Endometrial microvascular endothelial cells (primary cell): ENCODE results near the gene NR2E1. TPM values are rescaled to one million over a fixed set of nuclear protein-coding genes. Genes with fewer than 3 reads are reported as not detected.

Experiments used
- in situ Hi-C: cut with HindIII; loops from 2 replicates; pipeline ENCODE4 v1.10.0; 2017; ENCODE audit warnings: low sequenced_read_pairs, low pct_unique_long_range_greater_than_20kb; ENCODE audit errors: inconsistent ontology term
- total RNA-seq: library from RNA; depleted of rRNA; stranded (reverse); fragments of >200 nt; gene quantifications from one replicate; pipeline ENCODE4 v1.2.3, GENCODE V29; 2015; ENCODE audit errors: inconsistent ontology term

Gene NR2E1
- total RNA-seq, 1 donor from 2014 or later = not detected

DNA sequence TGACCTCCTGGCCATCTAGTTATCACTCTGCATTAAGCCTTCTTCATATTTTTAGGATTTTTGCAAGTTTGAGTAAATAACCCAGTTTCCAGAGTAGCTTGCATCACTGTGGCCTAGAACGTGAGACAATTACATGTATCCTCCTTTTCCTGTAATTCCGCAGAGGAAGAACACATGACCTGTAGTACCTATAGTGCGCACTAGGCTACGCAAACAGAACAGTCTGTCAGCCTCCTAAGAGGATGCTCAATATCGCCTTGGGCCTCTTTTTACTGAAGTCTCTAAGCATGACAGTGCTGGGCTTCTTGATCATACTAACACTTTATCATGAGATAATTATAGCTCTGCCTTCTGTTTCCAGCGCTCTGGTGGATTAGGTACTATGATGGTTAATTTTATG is 20.2 kb upstream of the NR2E1 start:
- in situ Hi-C loops = no loop called here

DNA sequence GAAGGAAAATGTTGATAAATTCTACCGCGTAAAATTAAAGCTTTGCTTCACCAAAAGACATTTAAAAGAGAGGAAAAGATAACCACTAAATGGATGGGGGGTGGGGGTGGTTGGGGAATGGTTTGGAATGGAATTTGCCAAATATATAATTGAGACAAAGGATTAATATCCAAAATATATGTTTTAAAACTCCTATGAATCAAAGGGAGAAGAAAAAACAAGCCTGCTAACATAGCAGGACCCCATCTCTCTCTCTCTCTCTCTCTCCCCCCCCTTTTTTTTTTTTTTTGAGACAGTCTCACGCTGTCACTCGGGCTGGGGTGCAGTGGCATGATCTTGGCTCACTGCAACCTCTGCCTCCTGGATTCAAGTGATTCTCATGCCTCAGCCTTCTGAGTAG is 13.4 kb upstream of the NR2E1 start:
- in situ Hi-C loops = no loop called here

DNA sequence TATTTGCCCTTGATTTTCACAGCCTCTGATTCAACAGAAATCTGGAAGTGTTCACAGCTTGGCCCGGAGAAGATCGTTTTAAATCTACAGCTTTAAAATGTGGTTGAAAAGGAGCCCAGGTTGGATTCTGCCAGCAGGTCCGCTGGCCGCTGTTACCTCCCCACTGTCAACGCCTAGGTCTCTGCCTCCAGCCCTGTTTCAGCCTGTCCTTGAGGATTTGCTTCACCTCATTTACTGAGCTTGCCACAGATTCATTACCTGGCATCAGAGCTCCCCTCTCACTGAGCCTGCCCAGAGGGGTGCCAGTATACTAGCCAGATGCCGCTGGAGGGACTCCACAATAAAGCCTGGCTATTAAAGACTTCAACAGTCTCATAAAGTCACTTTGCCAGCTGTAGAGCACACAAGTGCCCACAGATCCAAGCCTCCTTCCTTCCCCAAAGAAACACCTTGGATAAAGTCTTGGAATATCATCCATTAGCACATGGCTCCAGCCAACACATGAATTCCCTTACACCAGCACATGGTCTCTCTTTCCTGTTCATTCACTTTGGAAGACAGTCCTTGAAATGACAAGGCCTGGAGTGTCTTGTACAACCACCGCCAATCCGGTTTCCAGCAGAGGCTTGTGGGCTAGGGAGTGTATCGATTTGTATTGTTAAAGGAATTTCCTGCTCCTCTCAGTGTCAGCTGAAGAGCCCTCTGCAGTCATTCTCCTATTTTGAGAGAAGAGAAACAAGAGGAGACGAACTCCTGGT is 9.5 kb upstream of the NR2E1 start:
- in situ Hi-C loops = no loop called here

DNA sequence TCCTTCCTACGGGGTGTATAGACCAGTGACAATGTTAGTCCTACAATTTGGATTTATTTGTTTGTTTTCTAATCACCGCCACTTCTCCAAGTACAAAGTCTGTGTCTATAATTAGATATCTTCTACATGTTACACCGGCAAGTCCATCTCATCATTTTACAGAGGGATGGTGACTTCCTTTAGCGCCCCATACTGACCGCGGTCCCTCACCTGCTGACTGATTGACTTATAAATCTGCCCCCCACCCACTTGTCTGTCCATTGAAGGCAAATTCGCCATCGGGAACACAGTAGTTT is 8.9 kb upstream of the NR2E1 start:
- in situ Hi-C loops = no loop called here

DNA sequence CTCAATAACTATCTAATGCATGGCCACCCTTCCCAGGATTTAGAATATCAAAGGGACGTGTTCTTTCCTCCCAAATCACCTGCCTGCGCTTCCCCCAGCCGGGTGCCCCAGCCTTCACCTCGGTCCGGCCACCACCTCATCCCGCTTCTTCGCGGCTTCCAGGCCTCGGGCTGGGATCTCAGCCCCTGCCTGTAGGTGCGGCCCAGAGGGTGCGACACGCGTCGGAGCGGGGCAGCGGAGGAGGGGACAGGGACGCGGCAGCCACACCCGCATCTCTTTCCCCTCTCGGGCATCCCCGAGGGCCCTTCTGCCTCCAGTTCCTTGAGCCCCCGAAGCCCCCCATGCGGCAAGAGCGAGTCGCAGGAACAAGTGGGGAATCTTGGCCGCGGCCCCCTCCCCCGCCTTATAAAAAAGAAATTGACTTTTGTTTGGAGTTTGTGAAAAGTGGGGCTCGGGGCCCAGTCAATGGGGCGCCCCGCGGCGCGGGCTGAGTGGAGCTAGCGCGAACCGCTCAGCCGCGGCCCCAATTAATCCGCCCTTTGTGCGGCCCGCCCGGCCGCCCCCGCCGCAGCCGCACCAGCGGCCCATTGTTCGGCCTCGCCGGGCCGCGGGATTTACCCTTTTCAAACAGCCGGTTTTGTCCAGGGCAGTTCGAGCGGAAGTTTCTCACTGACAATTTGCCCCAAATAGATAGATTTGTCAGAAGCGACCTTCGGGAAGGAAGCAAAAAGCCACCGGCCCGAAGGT is 8.4 kb upstream of the NR2E1 start:
- in situ Hi-C loops = no loop called here

DNA sequence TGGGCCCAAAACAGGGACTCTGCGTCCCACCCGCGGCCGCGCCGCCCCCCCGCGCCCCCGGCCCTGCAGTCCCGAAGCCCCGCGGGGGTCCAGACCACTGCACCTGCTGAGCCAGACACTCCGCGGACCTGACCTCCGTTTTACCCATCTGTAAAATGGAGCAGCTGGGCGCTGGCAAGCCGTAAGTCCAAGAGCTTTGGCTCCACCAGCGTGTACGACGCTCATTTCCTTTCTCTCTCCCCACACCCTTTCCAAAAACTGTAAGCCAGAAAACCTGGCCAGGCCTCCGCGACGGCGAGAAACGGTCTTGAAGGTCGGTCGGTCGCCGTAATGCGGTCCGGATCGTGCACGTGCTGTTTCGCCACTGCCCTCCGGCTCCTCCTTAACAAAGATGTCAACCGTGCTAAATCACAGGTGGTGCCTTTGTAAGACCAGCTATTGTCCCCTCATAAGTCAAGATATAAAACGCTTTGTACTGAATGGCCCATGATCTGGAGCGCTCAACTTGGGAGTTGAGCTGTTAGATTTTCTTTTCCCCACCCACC is 7.8 kb upstream of the NR2E1 start:
- in situ Hi-C loops = no loop called here

DNA sequence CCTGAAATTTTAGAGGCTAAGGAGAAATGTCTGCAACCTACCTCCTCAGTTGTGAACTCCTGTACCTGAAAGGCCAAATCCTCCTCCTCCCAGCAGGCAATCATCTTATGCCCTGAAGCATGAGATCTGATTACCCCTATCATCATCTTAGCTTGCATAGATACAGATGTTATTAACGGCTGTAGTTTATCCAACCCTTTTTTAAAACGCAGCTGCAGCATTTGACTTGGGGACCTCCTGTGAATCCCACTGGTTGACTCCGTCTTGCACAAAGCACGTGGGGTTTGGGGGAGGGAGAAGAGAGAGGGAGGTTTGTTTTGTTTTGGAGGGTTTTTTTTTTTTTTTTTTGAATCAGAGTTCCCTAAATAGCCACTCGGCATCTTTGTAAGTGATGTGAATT is 5.8 kb upstream of the NR2E1 start:
- in situ Hi-C loops = no loop called here

DNA sequence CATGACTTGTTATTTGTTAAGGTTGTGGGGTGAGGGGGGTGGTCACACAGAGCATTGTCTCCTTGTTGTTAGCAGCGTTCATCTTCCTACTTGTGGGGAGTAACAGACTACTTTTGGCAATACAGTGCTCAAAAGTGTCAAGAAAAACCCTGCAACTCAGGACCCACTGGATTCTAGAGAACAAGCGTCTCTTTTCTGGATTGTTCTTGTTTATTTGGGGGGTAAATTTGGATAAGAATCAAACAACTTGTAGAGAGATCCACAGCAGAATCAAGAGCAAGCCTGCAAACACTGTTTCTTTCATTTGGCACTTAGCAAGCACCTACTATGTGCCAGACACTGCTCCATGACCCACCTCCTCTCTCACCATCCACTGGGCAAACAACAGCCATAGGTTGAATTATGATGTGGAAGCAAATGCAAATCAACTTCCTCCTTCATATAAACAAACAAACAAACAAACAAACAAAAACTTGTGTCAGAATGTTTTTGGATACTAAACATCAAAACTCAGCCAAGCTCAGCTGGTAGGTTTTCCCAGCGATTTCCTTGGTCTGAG is 4.0 kb upstream of the NR2E1 start:
- in situ Hi-C loops = no loop called here

DNA sequence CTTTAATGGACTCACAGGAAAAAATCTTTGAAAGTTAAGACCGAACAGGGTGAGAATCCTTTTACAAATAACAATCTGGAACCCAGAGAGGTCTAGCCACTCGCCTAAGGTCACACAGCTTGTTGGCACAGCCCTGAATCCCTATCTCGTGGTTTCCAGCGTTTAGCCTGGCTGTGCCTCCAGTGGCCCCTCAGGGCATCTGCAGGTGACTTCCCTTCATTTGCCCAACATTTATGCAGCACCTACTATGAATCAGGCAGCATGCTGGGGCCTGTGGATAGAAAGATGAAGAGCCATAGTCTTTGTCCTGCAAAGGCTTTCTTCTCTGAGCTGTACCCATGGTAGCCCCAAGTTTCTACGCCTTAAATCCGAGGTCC is 2.6 kb upstream of the NR2E1 start:
- in situ Hi-C loops = no loop called here

DNA sequence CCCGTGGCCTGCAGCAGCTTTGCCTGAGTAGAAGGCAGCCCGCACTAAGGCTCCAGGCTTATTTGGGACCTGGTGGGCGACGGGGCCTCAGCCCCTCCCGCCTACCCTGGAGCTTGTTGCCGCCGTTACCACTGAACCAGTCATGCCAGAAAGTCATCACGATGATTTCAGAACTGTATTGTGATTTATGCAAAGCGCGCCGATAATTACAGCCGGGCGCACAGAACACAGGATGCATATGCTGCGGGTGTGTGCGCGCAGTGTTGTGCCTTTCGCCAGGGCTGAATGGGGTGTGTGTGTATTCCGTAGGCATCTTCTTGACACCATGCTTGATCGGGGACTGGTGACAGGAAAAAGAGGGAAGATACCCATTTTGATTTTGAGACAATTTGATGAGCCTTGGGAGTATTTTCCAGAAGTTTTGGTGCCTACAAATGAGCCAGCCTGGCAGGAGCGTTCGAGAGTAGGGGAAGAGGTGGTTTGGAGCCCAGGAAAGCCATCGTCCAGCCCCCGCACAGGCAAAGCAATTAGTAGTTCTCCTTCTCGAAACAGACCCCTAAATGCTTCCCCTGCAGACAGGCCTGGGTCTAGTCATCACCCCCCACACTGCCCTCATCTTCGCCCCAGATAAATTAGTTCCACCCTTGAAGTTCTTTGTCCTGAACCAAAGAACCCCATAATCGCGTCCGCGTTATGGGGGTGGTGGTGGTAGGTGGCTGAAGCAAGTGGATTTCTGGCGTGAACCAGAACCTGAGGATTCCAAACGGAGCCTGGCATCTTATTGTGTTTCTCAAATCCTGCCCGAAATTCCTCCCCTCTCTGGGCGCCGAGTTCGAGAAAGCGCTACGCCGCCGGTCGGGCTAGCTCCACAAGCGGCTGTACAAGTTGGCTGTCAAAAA is 1.9 kb upstream of the NR2E1 start:
- in situ Hi-C loops = no loop called here

DNA sequence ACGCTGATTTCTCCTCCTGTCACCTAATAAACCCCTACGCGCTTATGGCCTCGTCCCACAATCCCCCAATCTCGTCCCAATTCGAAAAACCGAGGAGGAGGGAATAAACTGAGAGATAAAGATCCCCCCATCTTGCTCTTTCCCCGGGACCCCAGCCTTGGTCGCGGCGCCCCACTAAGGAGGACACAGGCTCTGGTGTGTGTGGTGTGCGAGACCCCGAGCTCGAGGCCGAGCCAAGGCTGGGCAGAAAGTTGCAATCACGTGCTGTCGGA is 1.3 kb upstream of the NR2E1 start:
- in situ Hi-C loops = no loop called here

DNA sequence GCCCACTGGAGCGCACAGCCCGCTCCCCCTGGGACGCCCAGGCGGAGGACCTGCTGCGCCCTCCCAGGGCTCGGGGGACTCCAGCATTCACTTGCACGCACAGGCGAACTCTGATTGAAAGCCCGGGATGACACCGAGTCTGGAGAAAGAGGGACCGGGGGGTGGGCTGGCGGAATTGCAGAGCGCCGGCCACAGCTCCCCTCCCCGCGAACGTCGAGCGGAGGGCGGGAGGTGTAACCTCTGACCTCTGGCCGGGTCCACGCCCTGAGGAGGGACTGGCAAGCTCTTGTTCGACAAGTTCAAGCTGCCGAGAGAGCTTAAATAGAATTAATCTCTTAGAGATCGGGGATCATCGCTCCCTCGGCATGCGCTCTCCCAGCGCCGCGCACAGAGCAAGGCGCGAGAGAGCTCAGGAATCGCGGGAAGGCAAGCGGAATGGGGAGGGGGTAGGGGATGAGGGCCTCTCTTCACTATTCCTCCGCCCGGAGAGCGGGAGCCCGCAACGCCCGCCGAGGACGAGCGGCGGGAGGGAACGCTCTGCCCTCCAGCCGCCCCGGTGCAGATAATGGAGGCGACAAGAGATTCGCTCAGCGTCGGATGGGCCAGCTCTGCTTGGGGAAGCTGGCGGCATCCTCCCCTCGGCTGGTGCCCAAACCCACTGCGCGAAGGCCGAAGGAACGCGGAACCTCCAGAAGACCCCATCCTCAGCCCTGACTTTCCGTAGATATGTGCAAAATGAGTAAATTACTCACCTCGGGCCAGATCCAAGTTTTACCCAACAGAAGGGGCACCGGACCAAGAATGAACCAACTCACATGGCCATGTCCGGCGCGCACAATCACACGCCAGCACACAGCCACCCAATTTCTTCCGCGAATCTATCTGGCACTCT is 761 bp upstream of the NR2E1 start:
- in situ Hi-C loops = no loop called here

DNA sequence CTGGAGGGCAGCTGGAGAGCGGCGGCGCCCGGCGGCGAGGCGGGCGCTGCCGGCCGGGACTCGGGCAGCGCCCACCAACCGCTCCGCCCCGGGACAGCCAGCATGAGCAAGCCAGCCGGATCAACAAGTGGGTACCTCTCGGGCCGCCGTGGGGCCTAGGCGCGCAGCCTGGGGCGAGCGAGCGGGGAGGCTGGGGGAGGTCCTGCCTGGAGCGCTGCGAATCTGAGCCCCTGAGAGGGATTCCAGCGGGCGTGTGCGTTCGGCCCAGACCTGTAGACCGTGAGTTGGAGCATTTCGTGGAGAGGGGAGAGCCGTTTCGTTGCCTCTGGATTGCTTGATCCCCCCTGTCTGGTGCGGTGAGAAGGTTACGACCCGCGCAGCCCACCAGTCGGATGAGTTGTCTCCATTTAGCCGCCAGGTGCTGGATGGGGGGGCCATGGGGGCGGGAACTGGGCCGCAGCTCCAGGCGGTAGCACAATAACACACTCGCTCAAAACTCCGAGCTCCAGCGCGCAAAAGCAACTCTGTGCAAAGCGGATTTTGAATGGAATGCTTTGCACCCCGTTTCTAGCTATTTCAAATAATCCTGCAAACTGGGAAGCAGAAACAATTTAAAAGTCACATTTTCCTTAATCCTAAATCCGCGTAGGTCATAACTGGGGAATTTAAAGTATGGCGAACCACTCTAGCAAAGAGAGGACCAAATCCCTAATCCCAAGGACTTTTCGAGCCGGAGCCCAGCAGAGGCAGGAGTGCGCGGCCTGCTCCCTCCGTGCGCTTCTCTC is 1.0 kb downstream of the NR2E1 start:
- in situ Hi-C loops = no loop called here

DNA sequence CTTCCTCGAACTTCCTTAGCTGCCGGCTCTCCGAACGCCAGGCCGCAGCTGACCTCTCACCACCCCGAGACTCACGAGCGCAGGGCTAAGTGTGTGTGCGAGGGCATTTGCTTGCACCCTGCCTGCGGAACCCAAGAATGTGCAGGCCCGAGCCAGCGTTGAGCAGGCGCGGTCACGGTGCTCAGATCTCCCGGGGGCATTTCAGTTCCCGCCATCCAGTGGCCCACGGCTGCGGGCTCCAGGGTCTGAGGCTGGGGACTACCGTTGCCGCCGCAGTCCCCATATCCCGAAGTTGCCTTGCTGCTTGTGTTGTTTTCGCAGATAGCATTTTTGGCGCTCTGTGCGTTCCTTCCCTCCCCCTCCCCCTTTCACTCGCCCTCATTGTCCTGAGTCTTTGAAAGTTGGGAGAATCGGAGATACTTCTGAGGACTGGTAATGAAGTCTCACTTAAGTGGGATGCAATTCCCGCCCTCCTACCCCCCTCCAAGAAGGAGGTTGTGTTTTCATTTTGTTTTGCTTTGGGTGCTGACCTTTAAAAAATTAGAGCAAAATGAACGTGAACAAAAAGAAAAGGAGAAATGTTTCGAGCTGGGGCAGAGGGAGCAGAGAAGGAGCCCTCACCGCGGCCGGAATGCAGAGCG is 1.7 kb downstream of the NR2E1 start:
- in situ Hi-C loops = no loop called here

DNA sequence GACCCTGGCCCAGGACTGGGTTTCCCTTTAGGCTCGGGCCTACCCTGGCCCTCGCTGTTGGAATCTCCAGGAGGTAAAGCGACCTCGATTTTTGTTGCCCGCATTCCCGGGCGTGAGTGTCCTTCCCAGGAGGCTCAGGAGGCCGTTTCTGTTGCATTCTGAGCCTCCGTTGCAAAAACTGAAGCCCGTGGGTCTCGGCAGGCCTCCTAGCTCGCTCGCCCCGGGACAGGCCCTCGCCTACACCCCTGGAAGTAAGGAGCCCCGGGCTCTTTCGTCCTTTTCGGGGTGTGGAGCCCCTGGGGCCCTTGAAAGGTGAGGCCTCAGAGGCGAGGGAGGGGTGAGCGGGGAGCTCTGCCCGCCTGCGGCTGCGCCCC is 2.3 kb downstream of the NR2E1 start:
- in situ Hi-C loops = no loop called here

DNA sequence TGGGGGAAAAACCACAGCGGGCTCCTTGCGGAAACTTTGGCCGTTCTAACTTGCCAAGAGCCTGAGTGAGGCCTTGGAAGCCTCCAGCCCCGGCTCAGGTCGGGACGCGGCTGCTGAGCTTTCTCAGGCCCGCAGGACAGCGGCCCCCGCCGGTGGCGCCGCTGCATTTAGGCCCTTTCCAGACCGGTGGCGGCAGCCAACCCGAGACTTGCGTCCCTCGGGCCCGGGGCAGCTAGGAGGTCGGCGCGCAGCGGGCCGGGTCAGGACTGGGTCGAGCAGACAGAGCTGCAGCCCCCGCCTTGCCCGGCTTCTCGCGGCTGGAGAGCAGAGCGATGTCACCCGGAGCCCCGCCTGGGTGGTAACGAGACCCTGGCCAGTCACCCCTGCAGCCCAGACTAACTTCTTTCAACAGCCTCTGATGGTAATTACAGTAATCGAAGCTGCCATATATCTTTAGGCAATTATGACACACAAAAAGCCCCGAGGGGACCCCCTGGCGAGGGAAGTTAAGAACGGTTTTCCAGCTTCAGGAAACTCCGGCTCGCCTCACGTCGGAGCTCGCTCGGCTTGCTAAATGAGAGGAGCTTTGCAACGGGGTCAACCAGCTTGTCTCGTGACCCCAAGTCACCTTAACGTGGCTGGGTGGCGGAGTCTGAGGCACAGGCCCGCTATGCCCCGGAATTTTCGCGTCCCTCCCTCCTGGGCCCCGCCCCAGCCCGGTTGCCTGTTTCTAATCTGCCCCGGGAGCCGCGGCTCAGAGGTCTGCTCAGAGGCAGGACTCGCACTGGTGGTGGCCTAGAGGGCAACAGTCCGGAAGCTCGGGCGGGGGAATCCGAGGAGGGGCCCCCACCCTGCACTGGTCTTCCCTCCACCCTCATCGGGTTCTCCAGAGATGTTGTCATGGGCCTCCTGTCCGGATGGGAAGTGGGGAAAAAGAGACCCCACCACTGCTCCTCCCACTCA is 3.0 kb downstream of the NR2E1 start:
- in situ Hi-C loops = no loop called here
